Esophagus muscularis mucosa (tissue), 4 donors: ENCODE data around the gene ADAMTSL5. TPM values are rescaled to one million over a fixed set of nuclear protein-coding genes. Genes with fewer than 3 reads are reported as not detected.
"Not testable (repeated sequence)": the region's sequence is repeated elsewhere in the genome, so short reads cannot be mapped to it uniquely, and the experiment has no call there.

Experiments used
- DNase-seq: peaks from one replicate; pipeline ENCODE4 v3.0.0-alpha.2; 2017; ENCODE audit errors: extremely low spot score
- H3K27ac ChIP-seq, 4 donors: fragments of 200-600 bp; sonication (generic); replicated peaks in 1 of 4; 1 replicate in 3 of 4; 2 replicates in 1 of 4; pipeline ENCODE4 v1.5.1; 2016 to 2019; ENCODE audit warnings: mild to moderate bottlenecking in 1 of 4
- H3K27me3 ChIP-seq, 4 donors: fragments of 200-600 bp; sonication (generic); one replicate each; pipeline versions ENCODE4 v1.5.1 to v1.6.0; 2016 to 2019
- H3K36me3 ChIP-seq, 4 donors: fragments of 200-600 bp; sonication (generic); one replicate each; pipeline ENCODE4 v1.5.1; 2016 to 2019
- H3K4me1 ChIP-seq, 4 donors: fragments of 200-600 bp; sonication (generic); one replicate each; pipeline ENCODE4 v1.5.1; 2016 to 2019
- H3K4me3 ChIP-seq, 4 donors: fragments of 200-600 bp; sonication (generic); 1 replicate in 2 of 4; 2 replicates in 2 of 4; pipeline ENCODE4 v1.5.1; 2016 to 2019; ENCODE audit warnings: mild to moderate bottlenecking in 4 of 4, moderate library complexity in 1 of 4
- H3K9me3 ChIP-seq, 4 donors: fragments of 200-600 bp; sonication (generic); 1 replicate in 3 of 4; 2 replicates in 1 of 4; pipeline ENCODE4 v1.5.1; 2016 to 2019
- CTCF ChIP-seq, 3 experiments: fragments of 200-600 bp in 2 of 3; fragments of 450-650 bp in 1 of 3; sonication (generic) in 2 of 3; IDR thresholded peaks; one replicate each; pipeline ENCODE4 v1.5.1; 2017 to 2019; ENCODE audit warnings: antibody characterized with exemption in 3 of 3, mild to moderate bottlenecking in 2 of 3, moderate library complexity in 1 of 3
- EP300 ChIP-seq: sonication (generic); formaldehyde crosslinking; IDR thresholded peaks from one replicate; pipeline ENCODE4 v1.6.1; 2017; ENCODE audit warnings: antibody characterized with exemption
- POLR2A ChIP-seq: fragments of 450-650 bp; IDR thresholded peaks from one replicate; pipeline ENCODE4 v1.6.1; 2017; ENCODE audit warnings: antibody characterized with exemption, moderate library complexity, mild to moderate bottlenecking, low read depth
- POLR2AphosphoS5 ChIP-seq, 2 donors: sonication (generic); formaldehyde crosslinking; IDR thresholded peaks; one replicate each; pipeline ENCODE4 v1.6.1; 2017; ENCODE audit warnings: antibody characterized with exemption in 2 of 2
- WGBS: methylation state at CpG from one replicate; pipeline ENCODE4 v1.1.5; 2018; 5-methylcytosine and 5-hydroxymethylcytosine counted together
- intact Hi-C: fragments of 100-400 bp; cut with DNase I; formaldehyde crosslinking; loops from one replicate; pipeline ENCODE4 v1.15.1; 2023
- total RNA-seq, 4 donors: library from RNA; depleted of rRNA; stranded (reverse); fragments of >200 nt; gene quantifications; one replicate each; pipeline versions ENCODE4 v1.1.0 to v1.2.1, GENCODE V29; 2016

The ADAMTSL5 gene
- total RNA-seq, 4 donors from 2014 or later, result 3.9 to 5.9 (median 4.7) TPM

GRCh38 chr19:1534972-1535371 lies 22.2 kb upstream of the ADAMTSL5 start:
- DNase-seq, result no peak
- intact Hi-C loops, result no loop called here
- no peak overlapping the region for H3K27ac ChIP-seq
- H3K36me3 ChIP-seq, result no peaks in the 10 kb centered on the region
- 82% methylated on average over 12 of the region's 14 CpGs for WGBS
- TF ChIP-seq POLR2AphosphoS5 (IDR thresholded peaks at IDR 0.05) (no peak), CTCF (IDR thresholded peaks at IDR 0.05) (no peak), POLR2A (no peak), EP300 (no peak)
- peaks cover 0 to 47% (median 0%) of the 10 kb centered on the region in 4 donors for H3K27me3 ChIP-seq
- no peaks in the 10 kb centered on the region for H3K9me3 ChIP-seq
- no peak overlapping the region for H3K4me3 ChIP-seq
- peaks cover 5 to 12% (median 9%) of the 10 kb centered on the region in 4 donors for H3K4me1 ChIP-seq

- Histone ChIP-seq H3K27me3 (peaks cover 0 to 61% (median 0%) of the 10 kb centered on the region in 4 donors), H3K4me1 (peaks cover under 1 to 1% (median 1%) of the 10 kb centered on the region in 4 donors), H3K4me3 (no peak overlapping the region), H3K36me3 (no peaks in the 10 kb centered on the region), H3K9me3 (no peaks in the 10 kb centered on the region), H3K27ac (no peak overlapping the region)
- WGBS, result 83% methylated on average over 17 of the region's 23 CpGs
- intact Hi-C loops, result no loop called here
- no peak for DNase-seq
- no peak for TF ChIP-seq CTCF (IDR thresholded peaks at IDR 0.05)
- TF ChIP-seq POLR2AphosphoS5 (IDR thresholded peaks at IDR 0.05), result no peak
- no peak for TF ChIP-seq EP300
- no peak for TF ChIP-seq POLR2A
These were observed 20.8 kb upstream of the ADAMTSL5 start for GRCh38 chr19:1533510-1534150.

- WGBS, result 89% methylated on average over 9 of the region's 9 CpGs
These were observed 19.2 kb upstream of the ADAMTSL5 start for GRCh38 chr19:1532003-1532402.

GRCh38 chr19:1531587-1531986 lies 18.8 kb upstream of the ADAMTSL5 start:
- Histone ChIP-seq H3K9me3 (no peaks in the 10 kb centered on the region), H3K4me3 (no peak overlapping the region), H3K36me3 (no peaks in the 10 kb centered on the region), H3K27me3 (peaks cover 0 to 65% (median 6%) of the 10 kb centered on the region in 4 donors), H3K4me1 (no peaks in the 10 kb centered on the region), H3K27ac (no peak overlapping the region)
- WGBS, result 84% methylated on average over 11 of the region's 11 CpGs
- no peak for TF ChIP-seq POLR2A
- intact Hi-C loops, result no loop called here
- no peak for DNase-seq

More at GRCh38 chr19:1532003-1532402, 19.2 kb upstream of the ADAMTSL5 start:
- peaks cover 0 to 63% (median 2%) of the 10 kb centered on the region in 4 donors for H3K27me3 ChIP-seq
- H3K4me3 ChIP-seq, result no peak overlapping the region
- intact Hi-C loops, result no loop called here
- no peaks in the 10 kb centered on the region for H3K36me3 ChIP-seq
- H3K9me3 ChIP-seq, result no peaks in the 10 kb centered on the region
- no peak for DNase-seq
- TF ChIP-seq EP300 (no peak), CTCF (IDR thresholded peaks at IDR 0.05) (no peak), POLR2AphosphoS5 (IDR thresholded peaks at IDR 0.05) (no peak), POLR2A (no peak)
- no peaks in the 10 kb centered on the region for H3K4me1 ChIP-seq
- H3K27ac ChIP-seq, result no peak overlapping the region

GRCh38 chr19:1530856-1531255 lies 18.0 kb upstream of the ADAMTSL5 start:
- H3K27ac ChIP-seq, H3K4me1 ChIP-seq, H3K36me3 ChIP-seq, H3K4me3 ChIP-seq, H3K9me3 ChIP-seq, intact Hi-C loops, DNase-seq: not testable (repeated sequence)
- peaks cover 0 to 73% (median 12%) of the 10 kb centered on the region in 4 donors for H3K27me3 ChIP-seq
- WGBS, result 96% methylated on average over 11 of the region's 11 CpGs

GRCh38 chr19:1529430-1529816 lies 16.6 kb upstream of the ADAMTSL5 start:
- no peaks in the 10 kb centered on the region for H3K36me3 ChIP-seq
- H3K9me3 ChIP-seq, result no peaks in the 10 kb centered on the region
- intact Hi-C loops, result no loop called here
- H3K27me3 ChIP-seq, result peaks cover 0 to 87% (median 25%) of the 10 kb centered on the region in 4 donors
- TF ChIP-seq POLR2AphosphoS5 (IDR thresholded peaks at IDR 0.05) (no peak), EP300 (no peak), POLR2A (no peak), CTCF (IDR thresholded peaks at IDR 0.05) (no peak)
- no peak overlapping the region for H3K27ac ChIP-seq
- H3K4me1 ChIP-seq, result peaks cover 0 to 3% (median under 1%) of the 10 kb centered on the region in 4 donors
- H3K4me3 ChIP-seq, result no peak overlapping the region
- no peak for DNase-seq
- 80% methylated on average over 1 of the region's 16 CpGs for WGBS
